K562 (cell line): Measurements from ENCODE around the gene IMMP2L. TPM values are rescaled to one million over a fixed set of nuclear protein-coding genes. Genes with fewer than 3 reads are reported as not detected.

ENCODE experiments used
- ATAC-seq: fragments of 200-7000 bp; cut with Tn5 transposase; 3 replicates; pipeline ENCODE4 v1.9.1; 2020; ENCODE audit warnings: moderate library complexity
- BruUV-seq: library from RNA; stranded (reverse); fragments of 400-500 nt; replicated peaks from 2 replicates; lab custom pipeline; 2021; lab: Mats Ljungman, UMichigan
- CTCF ChIA-PET: fragments of 300-600 bp; formaldehyde crosslinking; extraction: SDS; loops from one replicate; lab custom pipeline; 2021; ENCODE audit warnings: low intra/inter-chr PET ratio; lab: Yijun Ruan, JAX
- POLR2A ChIA-PET: fragments of 300-600, 350-650 bp; sonication (Branson Sonifier 250); formaldehyde crosslinking; extraction: SDS; loops from one replicate; lab custom pipeline; 2021; ENCODE audit warnings: antibody characterized with exemption, inconsistent platforms; lab: Yijun Ruan, JAX
- DNase-seq, 4 experiments: peaks; one replicate each; pipeline versions ENCODE4 v3.0.0 to v3.0.0-alpha.2; 2011 to 2018; ENCODE audit warnings: low spot score in 3 of 4, mixed read lengths in 3 of 4; ENCODE audit errors: extremely low read depth in 1 of 4
- FAIRE-seq: peaks from 2 replicates; lab custom pipeline; 2011; peaks lifted over from hg19 to GRCh38; lab: Jason Lieb, UNC
- H2AFZ ChIP-seq: 2 replicates; pipeline ENCODE4 v1.6.0; 2011; ENCODE audit warnings: low read depth, low read length, control low read depth, inconsistent platforms
- H3K27ac ChIP-seq: fragments of 200-600 bp; 3 replicates; pipeline ENCODE4 v1.8.0; 2011; ENCODE audit warnings: low read depth, mild to moderate bottlenecking, control low read depth, inconsistent platforms, low read length, moderate library complexity, mixed read lengths; ENCODE audit errors: extremely low read depth
- H3K27me3 ChIP-seq, 2 experiments: fragments of 300-600 bp in 1 of 2; 2 replicates in 1 of 2; 3 replicates in 1 of 2; pipeline versions ENCODE4 v1.6.0 to v1.8.0; 2011; ENCODE audit warnings: inconsistent platforms in 2 of 2, low read length in 2 of 2, mild to moderate bottlenecking in 1 of 2, mixed read lengths in 1 of 2, moderate library complexity in 1 of 2; ENCODE audit not compliant: control insufficient read depth in 2 of 2, insufficient read depth in 2 of 2
- H3K36me3 ChIP-seq: fragments of 300-600 bp; 3 replicates; pipeline ENCODE4 v1.8.0; 2011; ENCODE audit warnings: mild to moderate bottlenecking, low read length, inconsistent platforms; ENCODE audit not compliant: control insufficient read depth, insufficient read depth
- H3K4me1 ChIP-seq, 2 experiments: fragments of 200-600 bp in 1 of 2; replicated peaks in 1 of 2; 2 replicates in 1 of 2; 3 replicates in 1 of 2; pipeline versions ENCODE4 v1.5.1 to v1.8.0; 2011; ENCODE audit warnings: inconsistent platforms in 2 of 2, low read length in 2 of 2, mild to moderate bottlenecking in 1 of 2, mixed read lengths in 1 of 2, moderate library complexity in 1 of 2; ENCODE audit not compliant: control insufficient read depth in 2 of 2, insufficient read depth in 2 of 2
- H3K4me2 ChIP-seq: 2 replicates; pipeline ENCODE4 v1.6.1; 2011; ENCODE audit warnings: low read length, control low read depth, inconsistent platforms, mixed read lengths; ENCODE audit not compliant: insufficient read depth
- H3K4me3 ChIP-seq: fragments of 200-600 bp; sonication (generic), shearing (Covaris generic); 2 replicates; pipeline ENCODE4 v1.5.1; 2016; ENCODE audit warnings: control low read depth, inconsistent platforms
- H3K79me2 ChIP-seq: fragments of 200-600 bp; 3 replicates; pipeline ENCODE4 v1.8.0; 2011; ENCODE audit warnings: low read length, inconsistent platforms; ENCODE audit not compliant: control insufficient read depth, insufficient read depth
- H3K9ac ChIP-seq, 2 experiments: 2 replicates each; pipeline versions ENCODE4 v1.6.0 to v1.6.1; 2011; ENCODE audit warnings: low read depth in 2 of 2, low read length in 2 of 2, control low read depth in 1 of 2, inconsistent platforms in 1 of 2, mild to moderate bottlenecking in 1 of 2, mixed read lengths in 1 of 2; ENCODE audit not compliant: insufficient read depth in 1 of 2
- H3K9me1 ChIP-seq: one replicate; pipeline ENCODE4 v1.6.0; 2011; ENCODE audit warnings: inconsistent platforms, mild to moderate bottlenecking, low read length, moderate library complexity; ENCODE audit not compliant: control insufficient read depth, insufficient read depth
- H3K9me3 ChIP-seq: replicated peaks from 2 replicates; pipeline ENCODE4 v1.5.1; 2011; ENCODE audit warnings: low read depth, low read length, inconsistent platforms; ENCODE audit not compliant: control insufficient read depth, insufficient read depth
- H4K20me1 ChIP-seq: replicated peaks from 2 replicates; pipeline ENCODE4 v1.6.1; 2011; ENCODE audit warnings: low read length, inconsistent platforms, mixed read lengths; ENCODE audit not compliant: control insufficient read depth, insufficient read depth
- BRCA1 ChIP-seq, 2 experiments: fragments of 450-650 bp in 1 of 2; sonication (generic) in 1 of 2; formaldehyde crosslinking in 1 of 2; IDR thresholded peaks; 2 replicates each; pipeline versions ENCODE4 v1.5.0 to v1.6.1; 2017 to 2020; ENCODE audit warnings: mild to moderate bottlenecking in 1 of 2, missing genetic modification reagents in 1 of 2
- BRF1 ChIP-seq: IDR thresholded peaks from 3 replicates; pipeline ENCODE4 v1.6.1; 2011; ENCODE audit warnings: borderline replicate concordance, mild to moderate bottlenecking; ENCODE audit not compliant: insufficient read length; ENCODE audit errors: extremely low read depth
- CBX5 ChIP-seq: IDR thresholded peaks from 2 replicates; pipeline ENCODE4 v1.6.1; 2014; ENCODE audit warnings: low read depth, borderline replicate concordance
- HCFC1 ChIP-seq: IDR thresholded peaks from 2 replicates; pipeline ENCODE4 v1.6.1; 2012; ENCODE audit warnings: low read depth, low read length, improper control_type of control experiment
- HMG20A ChIP-seq: fragments of 450-650 bp; formaldehyde crosslinking; conservative IDR thresholded peaks from 2 replicates; pipeline ENCODE4 v1.4.0; 2020; ENCODE audit warnings: mild to moderate bottlenecking, mixed read lengths
- HNRNPL ChIP-seq: fragments of 200-400 bp; formaldehyde crosslinking; IDR thresholded peaks from 2 replicates; pipeline ENCODE4 v1.6.1; 2017; ENCODE audit warnings: low read depth, mild to moderate bottlenecking, low read length
- KAT7 ChIP-seq: sonication (generic); formaldehyde crosslinking; IDR thresholded peaks from 2 replicates; pipeline ENCODE4 v1.8.0; 2022; ENCODE audit warnings: missing genetic modification reagents, mild to moderate bottlenecking, borderline replicate concordance
- MCM2 ChIP-seq: fragments of 450-650 bp; IDR thresholded peaks from 2 replicates; pipeline ENCODE4 v1.6.1; 2017; ENCODE audit warnings: low read depth, mild to moderate bottlenecking
- SMARCE1 ChIP-seq: fragments of 450-650 bp; IDR thresholded peaks from 2 replicates; pipeline ENCODE4 v1.7.1; 2016; ENCODE audit warnings: mild to moderate bottlenecking
- SUPT5H ChIP-seq: fragments of 450-650 bp; IDR thresholded peaks from 2 replicates; pipeline ENCODE4 v1.6.1; 2016
- UBTF ChIP-seq, 2 experiments: IDR thresholded peaks; 2 replicates each; pipeline ENCODE4 v1.6.1; 2012; ENCODE audit warnings: improper control_type of control experiment in 2 of 2, low read depth in 2 of 2, low read length in 2 of 2, borderline replicate concordance in 1 of 2
- ZFP30 ChIP-seq: fragments of 250-450 bp; sonication (Bioruptor Pico); IDR thresholded peaks from 2 replicates; pipeline ENCODE4 v1.8.0; 2022; ENCODE audit warnings: moderate library complexity, mild to moderate bottlenecking, inconsistent platforms, borderline replicate concordance
- ZNF165 ChIP-seq: fragments of 250-450 bp; sonication (Bioruptor Pico); IDR thresholded peaks from 2 replicates; pipeline ENCODE4 v1.4.0; 2020; ENCODE audit warnings: borderline replicate concordance
- WGBS: fragments of 100-300 bp; shearing (Covaris generic); methylation state at CpG from one replicate; pipeline ENCODE4 v1.1.6; 2016; ENCODE audit warnings: low coverage, mixed read lengths; ENCODE audit not compliant: insufficient coverage; ENCODE audit errors: missing lambda C conversion rate; 5-methylcytosine and 5-hydroxymethylcytosine counted together
- in situ Hi-C: fragments of 300-500 bp; cut with MboI; formaldehyde crosslinking; loops from 4 replicates; pipeline ENCODE4 v1.15.0; 2018; ENCODE audit warnings: inconsistent platforms, mixed read lengths
- intact Hi-C: fragments of 100-400 bp; cut with micrococcal nuclease; formaldehyde crosslinking; loops from 2 replicates; pipeline ENCODE4 v1.14.2; 2022
- polyA plus RNA-seq, 8 experiments: library from polyadenylated mRNA; depleted of rRNA in 4 of 8; stranded (reverse) in 5 of 8; unstranded in 3 of 8; fragments of >200 nt; fragmentation: Nextera tagmentation in 2 of 8; fragmentation: Illumina TruSeq in 1 of 8; extraction: Ambion mirVana in 2 of 8; extraction: Trizol in 1 of 8; gene quantifications; 2 replicates each; pipeline versions ENCODE4 v1.2.1 to v1.2.3, GENCODE V29; 2011 to 2014; ENCODE audit warnings: inconsistent platforms in 1 of 8, missing spikeins in 1 of 8
- total RNA-seq, 7 experiments: library from RNA; depleted of rRNA in 6 of 7; stranded (reverse); fragments of >200 nt in 6 of 7; fragmentation: Illumina TruSeq in 2 of 7; extraction: Trizol in 2 of 7; gene quantifications; 2 replicates each; pipeline versions ENCODE4 v1.2.1 to v1.2.3, GENCODE V29; 2011 to 2021; ENCODE audit warnings: low replicate concordance in 1 of 7

Gene IMMP2L
- total and polyA plus RNA-seq, 9 of the 15 experiments (the other 6 are each of a cell fraction or from before 2014, with no cell fraction given) = 29.7 to 116 (median 53.0) TPM

DNA sequence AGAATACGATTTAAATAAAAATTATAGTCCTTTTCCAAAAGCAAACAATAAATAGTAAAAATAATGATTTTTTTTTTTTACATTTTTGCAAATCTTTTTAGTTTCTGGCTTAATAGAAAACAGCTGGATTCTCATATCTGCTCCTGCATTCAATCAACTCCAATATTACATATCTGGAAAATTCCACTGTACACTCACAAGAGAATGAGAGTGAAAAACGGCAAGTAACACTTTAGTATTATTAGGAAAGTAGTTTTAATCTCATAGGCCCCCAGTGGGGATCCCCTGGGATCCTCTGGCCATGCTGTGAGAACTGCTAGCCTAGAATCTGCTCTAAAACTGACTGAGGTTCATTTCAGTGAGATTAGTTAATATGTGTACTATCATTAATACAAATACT, 599.9 kb downstream of the IMMP2L start:
- no peak for FAIRE-seq
- in situ Hi-C loops = no loop called here
- TF ChIP-seq MCM2 (no peak), SUPT5H (no peak), HCFC1 (no peak), ZNF165 (CRISPR knock-in tag) (no peak), HNRNPL (no peak), BRF1 (no peak), HMG20A (CRISPR knock-in tag) (no peak), SMARCE1 (no peak), CBX5 (no peak), BRCA1 (IDR thresholded peaks at IDR 0.05) (no peak), BRCA1 (CRISPR knock-in tag; IDR thresholded peaks at IDR 0.05) (no peak), KAT7 (CRISPR knock-in tag) (no peak), UBTF (IDR thresholded peaks at IDR 0.05; ENCODE audit: borderline replicate concordance in 1 of 2, low read depth in 2 of 2, low read length in 2 of 2) (no peak), ZFP30 (no peak)

More for the DNA sequence above, 599.9 kb downstream of the IMMP2L start:
- no peaks in the 10 kb centered on the region for H3K79me2 ChIP-seq
- no peaks in the 10 kb centered on the region for H3K36me3 ChIP-seq
- no TSS peak for BruUV-seq
- ATAC-seq (no peak), DNase-seq (no peak)
- no peak overlapping the region for H3K4me2 ChIP-seq
- POLR2A ChIA-PET = no interaction called here
- no peak overlapping the region for H2AFZ ChIP-seq
- no peaks in the 10 kb centered on the region for H3K4me1 ChIP-seq
- no peaks in the 10 kb centered on the region for H4K20me1 ChIP-seq
- H3K9ac ChIP-seq = no peak overlapping the region
- intact Hi-C loops = no loop called here
- no peak overlapping the region for H3K4me3 ChIP-seq
- 29% methylated on average over 2 of the region's 2 CpGs for WGBS
- H3K27ac ChIP-seq = no peak overlapping the region
- no peaks in the 10 kb centered on the region for H3K27me3 ChIP-seq
- no peaks in the 10 kb centered on the region for H3K9me3 ChIP-seq
- CTCF ChIA-PET = no interaction called here
- H3K9me1 ChIP-seq = no peaks in the 10 kb centered on the region
